HepG2 (cell line): ENCODE data around the gene MXRA8. TPM values are rescaled to one million over a fixed set of nuclear protein-coding genes. Genes with fewer than 3 reads are reported as not detected.

Experiments
- ATRX ChIP-seq: sonication (generic); formaldehyde crosslinking; IDR thresholded peaks from 2 replicates; pipeline ENCODE4 v1.4.0; 2020; ENCODE audit warnings: missing genetic modification reagents, borderline replicate concordance
- CENPX ChIP-seq: sonication (generic); formaldehyde crosslinking; IDR thresholded peaks from 2 replicates; pipeline ENCODE4 v1.9.0; 2021; ENCODE audit warnings: mild to moderate bottlenecking, missing genetic modification reagents, moderate library complexity
- HOXA5 ChIP-seq: sonication (generic); formaldehyde crosslinking; IDR thresholded peaks from 2 replicates; pipeline ENCODE4 v1.4.0; 2020; ENCODE audit warnings: missing genetic modification reagents
- KIAA2018 ChIP-seq: sonication (generic); formaldehyde crosslinking; IDR thresholded peaks from 2 replicates; pipeline ENCODE4 v1.5.0; 2020; ENCODE audit warnings: mild to moderate bottlenecking, missing genetic modification reagents, borderline replicate concordance
- KLF12 ChIP-seq: sonication (generic); formaldehyde crosslinking; IDR thresholded peaks from 2 replicates; pipeline ENCODE4 v1.4.0; 2020; ENCODE audit warnings: missing genetic modification reagents, borderline replicate concordance
- MTF1 ChIP-seq: sonication (generic); formaldehyde crosslinking; IDR thresholded peaks from 2 replicates; pipeline ENCODE4 v1.5.0; 2020; ENCODE audit warnings: missing genetic modification reagents
- MXD1 ChIP-seq: sonication (generic); formaldehyde crosslinking; IDR thresholded peaks from 2 replicates; pipeline ENCODE4 v1.4.0; 2020; ENCODE audit warnings: mild to moderate bottlenecking, missing genetic modification reagents
- NFE2 ChIP-seq: sonication (generic); formaldehyde crosslinking; IDR thresholded peaks from 2 replicates; pipeline ENCODE4 v1.4.0; 2020; ENCODE audit warnings: missing genetic modification reagents
- PAXIP1 ChIP-seq: sonication (generic); formaldehyde crosslinking; conservative IDR thresholded peaks from 2 replicates; pipeline ENCODE4 v1.4.0; 2020; ENCODE audit warnings: mild to moderate bottlenecking, missing genetic modification reagents, moderate library complexity
- RBM22 ChIP-seq: fragments of 200-400 bp; formaldehyde crosslinking; optimal IDR thresholded peaks from 2 replicates; pipeline ENCODE3; 2017; ENCODE audit warnings: mild to moderate bottlenecking, low read length, moderate library complexity
- RFX1 ChIP-seq: fragments of 450-650 bp; IDR thresholded peaks from 2 replicates; pipeline ENCODE4 v1.6.1; 2017
- TBX2 ChIP-seq: sonication (generic); formaldehyde crosslinking; IDR thresholded peaks from 2 replicates; pipeline ENCODE4 v1.5.0; 2020; ENCODE audit warnings: missing genetic modification reagents, mild to moderate bottlenecking, borderline replicate concordance
- TOE1 ChIP-seq: sonication (generic); formaldehyde crosslinking; IDR thresholded peaks from 2 replicates; pipeline ENCODE4 v1.4.0; 2020; ENCODE audit warnings: mild to moderate bottlenecking, missing genetic modification reagents
- ZBTB7A ChIP-seq: sonication (generic); formaldehyde crosslinking; IDR thresholded peaks from 2 replicates; pipeline ENCODE4 v1.8.0; 2022; ENCODE audit warnings: mild to moderate bottlenecking, missing genetic modification reagents
- ZNF337 ChIP-seq: sonication (generic); formaldehyde crosslinking; IDR thresholded peaks from 2 replicates; pipeline ENCODE4 v1.5.1; 2020; ENCODE audit warnings: missing genetic modification reagents, low read depth, mild to moderate bottlenecking, borderline replicate concordance
- ZNF558 ChIP-seq: sonication (generic); formaldehyde crosslinking; IDR thresholded peaks from 2 replicates; pipeline ENCODE4 v1.9.0; 2022; ENCODE audit warnings: mild to moderate bottlenecking, missing genetic modification reagents, borderline replicate concordance
- ZNF570 ChIP-seq: sonication (generic); formaldehyde crosslinking; IDR thresholded peaks from 2 replicates; pipeline ENCODE4 v1.4.0; 2020; ENCODE audit warnings: mild to moderate bottlenecking, missing genetic modification reagents, borderline replicate concordance
- ZNF652 ChIP-seq: IDR thresholded peaks from 2 replicates; pipeline ENCODE4 v1.6.1; 2016; ENCODE audit warnings: low read depth, borderline replicate concordance
- polyA plus RNA-seq, 8 experiments: library from polyadenylated mRNA; depleted of rRNA in 3 of 8; stranded (reverse) in 7 of 8; unstranded in 1 of 8; fragments of >200 nt; fragmentation: Illumina TruSeq in 4 of 8; extraction: Trizol in 4 of 8; gene quantifications; 2 replicates each; pipeline versions ENCODE4 v1.2.1 to v1.2.3, GENCODE V29; 2011 to 2016; ENCODE audit warnings: low read depth in 4 of 8, missing spikeins in 1 of 8, mixed read lengths in 1 of 8; ENCODE audit not compliant: insufficient read depth in 1 of 8
- total RNA-seq, 5 experiments: library from RNA; depleted of rRNA; stranded (reverse); fragments of >200 nt; fragmentation: Illumina TruSeq; extraction: Trizol; gene quantifications; 2 replicates each; pipeline ENCODE4 v1.2.3, GENCODE V29; 2016; ENCODE audit warnings: low read depth in 1 of 5

The MXRA8 gene
- total and polyA plus RNA-seq, 2 of the 13 experiments (the other 11 are each of a cell fraction or from before 2014, with no cell fraction given), result 19.8 to 44.8 TPM

GRCh38 chr1:1406821-1407635 lies 48.7 kb upstream of the MXRA8 start, which contains the start of gene MRPL20 (continued):
- TF ChIP-seq PAXIP1 (CRISPR knock-in tag), result peak; percentile 66; the same call in 1 of the 2 replicates
- no peak for TF ChIP-seq CENPX (CRISPR knock-in tag)
- TF ChIP-seq ZNF558, result peak; percentile 75; the same call in 1 of the 2 replicates
- no peak for TF ChIP-seq ZNF337
- no peak for TF ChIP-seq RBM22
- TF ChIP-seq ZBTB7A, result no peak
- peak; percentile 76; the same call in 1 of the 2 replicates for TF ChIP-seq KLF12 (CRISPR knock-in tag)
- no peak for TF ChIP-seq NFE2 (CRISPR knock-in tag)
- no peak for TF ChIP-seq ZNF652 (CRISPR knock-in tag)
- peak; percentile 84 for TF ChIP-seq MXD1 (CRISPR knock-in tag)
- TF ChIP-seq ZNF570 (CRISPR knock-in tag), result no peak
- TF ChIP-seq MTF1 (CRISPR knock-in tag), result no peak
- TF ChIP-seq HOXA5 (CRISPR knock-in tag), result peak; percentile 86; the same call in 1 of the 2 replicates
- TF ChIP-seq ATRX (CRISPR knock-in tag), result no peak
- TF ChIP-seq TOE1, result peak; percentile 51; the same call in 1 of the 2 replicates
- no peak for TF ChIP-seq RFX1
- no peak for TF ChIP-seq KIAA2018 (CRISPR knock-in tag)
- TF ChIP-seq TBX2 (CRISPR knock-in tag), result peak; percentile 86
